Neural crest cell (in vitro differentiated cells): ENCODE data around the gene CEP76. TPM values are rescaled to one million over a fixed set of nuclear protein-coding genes. Genes with fewer than 3 reads are reported as not detected.

Source experiments
- DNase-seq: peaks from one replicate; pipeline ENCODE4 v3.0.0; 2021; ENCODE audit warnings: low read depth, mixed read lengths, low spot score
- H3K27ac Mint-ChIP-seq: one replicate; pipeline ENCODE4 v1.8.0; 2021; ENCODE audit warnings: mild to moderate bottlenecking, mixed read lengths; ENCODE audit not compliant: unreplicated experiment
- H3K27me3 Mint-ChIP-seq: 2 replicates; pipeline ENCODE4 v1.8.0; 2021; ENCODE audit warnings: low read depth, mild to moderate bottlenecking, mixed read lengths
- H3K36me3 Mint-ChIP-seq: 2 replicates; pipeline ENCODE4 v1.8.0; 2021; ENCODE audit warnings: low read depth, mild to moderate bottlenecking, mixed read lengths
- H3K4me1 Mint-ChIP-seq: 2 replicates; pipeline ENCODE4 v1.8.0; 2021; ENCODE audit warnings: mixed read lengths
- H3K4me3 Mint-ChIP-seq: one replicate; pipeline ENCODE4 v1.8.0; 2021; ENCODE audit warnings: mild to moderate bottlenecking, mixed read lengths
- H3K9me3 Mint-ChIP-seq: 2 replicates; pipeline ENCODE4 v1.8.0; 2021; ENCODE audit warnings: mixed read lengths
- CTCF ChIP-seq: fragments of 200-600 bp; sonication (generic); conservative IDR thresholded peaks from 2 replicates; pipeline ENCODE4 v1.5.0; 2021; ENCODE audit warnings: antibody characterized with exemption, mild to moderate bottlenecking
- long read RNA-seq: library from polyadenylated mRNA; unstranded; transcript quantifications from one replicate; pipeline ENCODE4 v2.0.0, GENCODE V29; 2020
- total RNA-seq: library from RNA; stranded (reverse); gene quantifications from 2 replicates; pipeline ENCODE4 v1.2.1, GENCODE V29; 2021

CEP76 gene, protein sequence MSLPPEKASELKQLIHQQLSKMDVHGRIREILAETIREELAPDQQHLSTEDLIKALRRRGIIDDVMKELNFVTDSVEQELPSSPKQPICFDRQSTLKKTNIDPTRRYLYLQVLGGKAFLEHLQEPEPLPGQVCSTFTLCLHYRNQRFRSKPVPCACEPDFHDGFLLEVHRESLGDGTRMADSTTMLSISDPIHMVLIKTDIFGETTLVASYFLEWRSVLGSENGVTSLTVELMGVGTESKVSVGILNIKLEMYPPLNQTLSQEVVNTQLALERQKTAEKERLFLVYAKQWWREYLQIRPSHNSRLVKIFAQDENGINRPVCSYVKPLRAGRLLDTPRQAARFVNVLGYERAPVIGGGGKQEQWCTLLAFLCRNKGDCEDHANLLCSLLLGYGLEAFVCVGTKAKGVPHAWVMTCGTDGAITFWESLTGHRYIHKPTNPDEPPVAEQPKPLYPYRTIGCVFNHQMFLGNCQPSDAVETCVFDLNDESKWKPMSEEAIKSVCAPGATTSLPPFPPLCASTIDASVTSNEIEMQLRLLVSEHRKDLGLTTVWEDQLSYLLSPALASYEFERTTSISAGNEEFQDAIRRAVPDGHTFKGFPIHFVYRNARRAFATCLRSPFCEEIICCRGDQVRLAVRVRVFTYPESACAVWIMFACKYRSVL
- 11.2 and 15.4 TPM in 2 replicates for total RNA-seq
- long read RNA-seq, transcript CEP76-201 (12 exons, 2,939 nt) = major isoform, 22 of 31 reads
- long read RNA-seq, partial matches to known transcripts = 4 of 31 reads
- long read RNA-seq, other reads (novel, unspliced or antisense) = 5 of 31 reads

GRCh38 chr18:12702221-12703095, at the start of gene CEP76, which contains the start of gene PSMG2:
TSS of gene CEP76 (minus strand) at chr18:12702723. CDS start at chr18:12702548, 175 bp downstream.
TSS of gene PSMG2 (plus strand) at chr18:12703042. CDS start at chr18:12703108, 66 bp downstream.
- H3K9me3 Mint-ChIP-seq = no peaks in the 10 kb centered on the region

DNA sequence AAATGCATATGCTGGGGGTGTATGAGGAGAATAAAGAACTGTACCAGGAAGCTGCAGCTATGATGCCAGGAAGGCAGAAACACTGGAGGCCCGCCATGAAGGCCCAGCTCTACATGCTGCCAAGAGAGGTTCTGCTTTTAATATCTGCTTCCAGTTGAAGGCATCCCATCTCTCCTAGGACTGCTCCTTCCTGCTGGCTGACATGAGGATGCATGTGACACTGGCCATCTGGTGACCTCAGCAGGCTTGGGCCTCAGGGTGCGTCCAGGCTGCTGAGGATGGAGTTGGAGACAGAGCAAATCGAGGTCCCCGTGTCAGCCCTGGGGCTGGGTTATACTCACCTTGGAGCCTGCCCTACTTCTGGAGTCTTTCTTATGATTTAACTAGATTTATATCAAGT, 49.4 kb upstream of the CEP76 start:
- peaks cover 3% of the 10 kb centered on the region for H3K9me3 Mint-ChIP-seq
- no peak for TF ChIP-seq CTCF
- no peak for DNase-seq
- H3K36me3 Mint-ChIP-seq = no peaks in the 10 kb centered on the region
- no peak overlapping the region for H3K4me3 Mint-ChIP-seq
- no peaks in the 10 kb centered on the region for H3K27me3 Mint-ChIP-seq
- peaks cover 8% of the 10 kb centered on the region for H3K4me1 Mint-ChIP-seq
- no peak overlapping the region for H3K27ac Mint-ChIP-seq

More at GRCh38 chr18:12702221-12703095, at the start of gene CEP76, which contains the start of gene PSMG2:
- peaks cover 5% of the 10 kb centered on the region for H3K36me3 Mint-ChIP-seq
- H3K4me3 Mint-ChIP-seq = peak within 1 kb of the TSS; percentile 96
- no peaks in the 10 kb centered on the region for H3K27me3 Mint-ChIP-seq
- H3K27ac Mint-ChIP-seq = peak within 1 kb of the TSS; percentile 100
- H3K4me1 Mint-ChIP-seq = peaks cover 37% of the 10 kb centered on the region
- TF ChIP-seq CTCF = no peak
- DNase-seq = peak; percentile 81

DNA sequence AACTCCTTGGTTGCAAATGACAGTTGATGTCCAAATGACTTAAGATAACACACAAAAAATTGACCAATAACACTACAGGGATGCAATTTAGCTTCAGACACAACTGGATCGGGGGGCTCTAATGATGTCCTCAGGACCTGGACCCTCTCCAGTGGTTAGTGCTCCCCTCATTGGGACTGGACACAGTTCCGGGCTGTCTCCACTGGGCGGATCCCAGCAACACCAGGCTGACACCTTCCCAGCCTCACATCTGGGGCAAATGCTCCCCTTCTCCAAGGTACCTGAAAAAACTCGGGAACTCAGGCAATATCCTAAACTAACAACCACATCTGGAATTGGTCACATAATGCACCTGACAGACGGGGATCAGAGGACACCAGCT, 49.0 kb upstream of the CEP76 start:
- H3K4me3 Mint-ChIP-seq = no peak overlapping the region
- H3K27me3 Mint-ChIP-seq = no peaks in the 10 kb centered on the region
- H3K9me3 Mint-ChIP-seq = peaks cover under 1% of the 10 kb centered on the region
- TF ChIP-seq CTCF = no peak
- H3K4me1 Mint-ChIP-seq = peaks cover 8% of the 10 kb centered on the region
- H3K27ac Mint-ChIP-seq = no peak overlapping the region
- DNase-seq = no peak
- no peaks in the 10 kb centered on the region for H3K36me3 Mint-ChIP-seq

DNA sequence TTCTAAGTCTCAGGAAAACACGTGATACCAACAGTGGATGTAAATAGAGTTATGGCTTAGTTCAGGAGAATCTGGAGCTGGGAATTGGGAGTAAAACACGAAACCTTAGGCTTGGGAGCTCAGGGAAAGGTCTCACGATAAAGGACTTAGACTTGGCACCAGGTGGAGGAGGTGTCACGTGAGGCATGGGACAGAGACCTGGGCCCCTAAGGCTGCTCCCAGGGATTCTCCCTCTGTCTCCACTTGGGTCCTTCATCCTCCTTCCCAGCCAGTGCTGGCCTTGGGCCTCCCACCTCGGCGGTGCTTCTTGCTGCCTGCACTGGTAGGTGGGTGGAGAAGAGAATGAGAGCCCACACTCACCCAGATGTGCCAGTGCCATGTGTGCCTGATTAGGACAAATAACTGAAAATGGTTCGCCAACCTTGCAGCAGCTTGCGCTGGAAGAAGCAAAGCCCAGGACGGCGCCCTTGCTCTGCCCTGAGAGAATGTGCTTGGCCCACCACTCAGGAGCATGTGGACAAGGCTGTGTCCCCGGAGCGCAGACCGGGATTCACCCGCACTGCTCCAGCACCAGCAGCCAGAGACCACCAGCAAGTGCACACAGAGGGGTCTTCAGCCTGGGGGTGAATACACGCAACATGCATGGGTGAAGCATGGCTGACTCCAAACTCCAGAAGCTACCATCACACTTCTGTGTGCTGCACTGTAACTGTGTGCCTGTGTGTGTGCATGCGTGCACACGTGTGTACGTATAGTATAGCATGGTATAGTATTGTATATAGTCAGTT, 48.4 kb upstream of the CEP76 start:
- Mint-ChIP-seq H3K27me3 (no peaks in the 10 kb centered on the region), H3K4me3 (no peak overlapping the region), H3K9me3 (no peaks in the 10 kb centered on the region), H3K27ac (no peak overlapping the region), H3K36me3 (no peaks in the 10 kb centered on the region), H3K4me1 (peaks cover 8% of the 10 kb centered on the region)
- no peak for DNase-seq
- TF ChIP-seq CTCF = no peak
